CD4-positive, alpha-beta T cell (primary cell): Measurements from ENCODE around the gene NTM. TPM values are rescaled to one million over a fixed set of nuclear protein-coding genes. Genes with fewer than 3 reads are reported as not detected.

ENCODE experiments used
- ATAC-seq: fragments of 200-7000 bp; cut with Tn5 transposase; one replicate; pipeline ENCODE4 v1.10.0; 2022; ENCODE audit warnings: mild to moderate bottlenecking; ENCODE audit not compliant: poor library complexity
- CTCF ChIA-PET: fragments of 350-600 bp; sonication (Branson Sonifier 250); formaldehyde crosslinking; loops from one replicate; lab custom pipeline; 2021; ENCODE audit warnings: antibody characterized with exemption, inconsistent platforms; lab: Charles Lee
- POLR2A ChIA-PET: fragments of 350-600 bp; sonication (Branson Sonifier 250); formaldehyde crosslinking; loops from one replicate; lab custom pipeline; 2021; ENCODE audit warnings: antibody characterized with exemption, inconsistent platforms; lab: Charles Lee
- DNase-seq, 14 experiments: peaks; one replicate each; pipeline ENCODE4 v3.0.0-alpha.2; 2013 to 2020; ENCODE audit warnings: mixed read lengths in 2 of 14
- H3K27ac ChIP-seq, 2 donors: one replicate each; pipeline versions ENCODE4 v1.5.1 to v1.7.0; 2013; ENCODE audit warnings: low read length in 2 of 2, low read depth in 1 of 2, mild to moderate bottlenecking in 1 of 2
- H3K27me3 ChIP-seq, 2 experiments: 1 replicate in 1 of 2; 2 replicates in 1 of 2; pipeline versions ENCODE4 v1.6.1 to v1.7.0; 2013; ENCODE audit warnings: low read length in 2 of 2, control low read depth in 1 of 2, mild to moderate bottlenecking in 1 of 2, moderate library complexity in 1 of 2; ENCODE audit not compliant: insufficient read depth in 2 of 2, control insufficient read depth in 1 of 2
- H3K36me3 ChIP-seq: one replicate; pipeline ENCODE4 v1.6.1; 2013; ENCODE audit warnings: low read length, control low read depth; ENCODE audit not compliant: insufficient read depth
- H3K4me1 ChIP-seq: one replicate; pipeline ENCODE4 v1.6.1; 2013; ENCODE audit warnings: low read length, control low read depth; ENCODE audit not compliant: insufficient read depth
- H3K4me3 ChIP-seq: one replicate; pipeline ENCODE4 v1.5.1; 2013; ENCODE audit warnings: mild to moderate bottlenecking, low read length, moderate library complexity
- H3K9me3 ChIP-seq, 2 experiments: 1 replicate in 1 of 2; 2 replicates in 1 of 2; pipeline versions ENCODE4 v1.6.1 to v1.7.0; 2013; ENCODE audit warnings: low read length in 2 of 2, mild to moderate bottlenecking in 2 of 2, control low read depth in 1 of 2, moderate library complexity in 1 of 2; ENCODE audit not compliant: control insufficient read depth in 1 of 2, insufficient read depth in 1 of 2
- H3K27ac Mint-ChIP-seq: one replicate; pipeline ENCODE4 v1.8.0; 2020; ENCODE audit warnings: mixed read lengths
- H3K27me3 Mint-ChIP-seq: one replicate; pipeline ENCODE4 v1.8.0; 2021; ENCODE audit warnings: mixed read lengths
- H3K36me3 Mint-ChIP-seq: one replicate; pipeline ENCODE4 v1.8.0; 2021; ENCODE audit warnings: low read depth, mixed read lengths
- H3K4me1 Mint-ChIP-seq: one replicate; pipeline ENCODE4 v1.8.0; 2021; ENCODE audit warnings: low read depth, mixed read lengths
- H3K4me3 Mint-ChIP-seq: one replicate; pipeline ENCODE4 v1.8.0; 2020; ENCODE audit warnings: mild to moderate bottlenecking, mixed read lengths
- H3K9me3 Mint-ChIP-seq: one replicate; pipeline ENCODE4 v1.8.0; 2020; ENCODE audit warnings: mixed read lengths
- intact Hi-C, 2 experiments: fragments of 100-400 bp; cut with DNase I in 1 of 2; cut with micrococcal nuclease in 1 of 2; formaldehyde crosslinking; loops; one replicate each; pipeline versions ENCODE4 v1.15.1 to v1.9.0; 2023 to 2025; cut with DNase I, micrococcal nuclease
- total RNA-seq, 174 experiments: library from RNA in 2 of 174; stranded (reverse) in 2 of 174; gene quantifications; one replicate each; pipeline ENCODE4 v1.2.3 and lab custom pipeline; 2021 to 2026
- TF ChIP-seq, protein P1 (sequence below): fragments of 200-600 bp; IDR thresholded peaks from one replicate; pipeline ENCODE4 v1.8.0; 2022; ENCODE audit warnings: antibody characterized with exemption, mild to moderate bottlenecking

The NTM gene
- total RNA-seq, 2 experiments from 2014 or later = not detected

DNA sequence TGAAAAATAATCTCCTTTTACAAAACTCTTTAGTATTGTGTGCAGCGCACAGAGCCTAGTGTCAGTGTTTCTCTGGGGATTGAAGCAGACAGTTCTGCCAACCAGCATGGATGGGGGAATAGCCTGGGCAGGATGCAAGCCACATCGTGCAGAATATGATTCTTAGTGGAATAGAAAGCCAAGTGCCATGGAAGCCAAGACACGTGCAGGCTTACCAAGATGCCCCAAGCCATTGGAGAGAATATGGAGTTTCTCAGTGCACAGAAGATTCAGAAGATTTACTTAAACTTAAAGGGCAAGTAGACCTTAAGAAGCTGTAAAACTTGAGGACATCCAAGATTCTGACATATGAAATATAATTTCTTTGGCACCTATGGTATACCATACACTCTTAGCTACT, 917.6 kb downstream of the NTM start:
- Mint-ChIP-seq H3K27me3 (peaks cover 7% of the 10 kb centered on the region), H3K36me3 (no peaks in the 10 kb centered on the region), H3K4me3 (no peak overlapping the region), H3K4me1 (no peaks in the 10 kb centered on the region), H3K27ac (no peak overlapping the region), H3K9me3 (no peaks in the 10 kb centered on the region)
- TF ChIP-seq, protein P1, sequence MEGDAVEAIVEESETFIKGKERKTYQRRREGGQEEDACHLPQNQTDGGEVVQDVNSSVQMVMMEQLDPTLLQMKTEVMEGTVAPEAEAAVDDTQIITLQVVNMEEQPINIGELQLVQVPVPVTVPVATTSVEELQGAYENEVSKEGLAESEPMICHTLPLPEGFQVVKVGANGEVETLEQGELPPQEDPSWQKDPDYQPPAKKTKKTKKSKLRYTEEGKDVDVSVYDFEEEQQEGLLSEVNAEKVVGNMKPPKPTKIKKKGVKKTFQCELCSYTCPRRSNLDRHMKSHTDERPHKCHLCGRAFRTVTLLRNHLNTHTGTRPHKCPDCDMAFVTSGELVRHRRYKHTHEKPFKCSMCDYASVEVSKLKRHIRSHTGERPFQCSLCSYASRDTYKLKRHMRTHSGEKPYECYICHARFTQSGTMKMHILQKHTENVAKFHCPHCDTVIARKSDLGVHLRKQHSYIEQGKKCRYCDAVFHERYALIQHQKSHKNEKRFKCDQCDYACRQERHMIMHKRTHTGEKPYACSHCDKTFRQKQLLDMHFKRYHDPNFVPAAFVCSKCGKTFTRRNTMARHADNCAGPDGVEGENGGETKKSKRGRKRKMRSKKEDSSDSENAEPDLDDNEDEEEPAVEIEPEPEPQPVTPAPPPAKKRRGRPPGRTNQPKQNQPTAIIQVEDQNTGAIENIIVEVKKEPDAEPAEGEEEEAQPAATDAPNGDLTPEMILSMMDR = no peak
- POLR2A ChIA-PET = no interaction called here
- Histone ChIP-seq H3K4me3 (no peak overlapping the region), H3K36me3 (no peaks in the 10 kb centered on the region), H3K27me3 (peaks cover 0 to 2% of the 10 kb centered on the region in 2 experiments), H3K9me3 (peaks cover 0 to 9% of the 10 kb centered on the region in 2 experiments), H3K27ac (no peak overlapping the region), H3K4me1 (no peaks in the 10 kb centered on the region)
- no peak for DNase-seq
- intact Hi-C loops = no loop called here
- no peak for ATAC-seq
- CTCF ChIA-PET = no interaction called here

DNA sequence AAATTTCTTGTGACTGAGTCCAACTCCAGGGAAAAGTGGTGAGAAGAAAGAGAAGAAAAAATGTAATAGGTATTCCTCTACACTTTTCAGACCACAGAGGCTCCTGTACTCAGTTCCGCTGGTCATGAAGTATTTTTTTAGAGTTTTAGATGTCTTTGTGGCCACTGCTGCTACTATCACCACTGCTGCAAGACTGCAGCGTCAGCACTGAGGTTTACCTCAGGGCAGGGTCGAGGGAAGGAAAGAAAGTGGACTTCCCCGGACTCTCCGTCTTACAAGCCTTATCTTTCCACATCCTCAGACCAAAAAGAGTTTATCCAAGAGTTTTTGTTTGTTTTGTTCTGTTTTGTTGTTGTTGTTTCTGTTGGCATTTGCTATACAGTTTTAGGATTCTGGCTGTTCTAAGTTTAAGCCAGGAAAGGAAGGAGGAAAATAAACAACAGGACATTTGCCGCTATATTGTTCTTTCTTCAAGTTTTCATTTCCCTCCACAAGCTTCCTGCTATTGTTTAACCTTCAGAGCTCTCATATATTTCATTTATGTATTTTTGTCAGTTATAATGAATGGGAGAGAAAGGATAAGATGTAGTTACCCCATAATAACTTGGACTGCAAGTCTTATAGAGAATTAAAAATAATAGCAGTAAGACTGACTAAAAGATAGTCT, 919.3 kb downstream of the NTM start:
- Mint-ChIP-seq H3K4me1 (no peaks in the 10 kb centered on the region), H3K27ac (no peak overlapping the region), H3K4me3 (no peak overlapping the region), H3K9me3 (no peaks in the 10 kb centered on the region), H3K36me3 (no peaks in the 10 kb centered on the region), H3K27me3 (peaks cover 7% of the 10 kb centered on the region)
- CTCF ChIA-PET = no interaction called here
- H3K9me3 ChIP-seq = peaks cover 0 to 8% of the 10 kb centered on the region in 2 experiments
- TF ChIP-seq, protein P1 = no peak
- H3K4me3 ChIP-seq = no peak overlapping the region
- ATAC-seq = no peak
- no peaks in the 10 kb centered on the region for H3K36me3 ChIP-seq
- POLR2A ChIA-PET = no interaction called here
- no peak for DNase-seq
- no peak overlapping the region for H3K27ac ChIP-seq
- intact Hi-C loops = no loop called here
- peaks cover 0 to 2% of the 10 kb centered on the region in 2 experiments for H3K27me3 ChIP-seq
- no peaks in the 10 kb centered on the region for H3K4me1 ChIP-seq

DNA sequence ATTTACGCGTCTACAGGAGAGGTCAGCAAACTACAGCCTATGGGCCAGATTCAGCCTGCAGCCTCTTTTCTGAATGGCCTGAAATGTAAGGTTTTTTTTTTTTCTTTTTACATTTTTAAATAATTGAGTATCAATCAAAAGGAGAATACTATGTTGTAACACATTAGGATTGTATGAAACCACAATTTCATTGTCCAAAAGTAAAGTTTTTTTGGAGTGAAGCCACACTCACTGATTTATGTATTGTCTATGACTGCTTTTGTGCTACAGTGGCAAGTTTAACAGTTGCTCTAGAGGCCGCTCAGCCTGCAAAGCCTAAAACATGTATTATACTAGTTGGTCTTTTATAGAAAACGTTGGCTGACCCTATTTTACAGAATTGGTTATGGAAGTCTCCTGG, 923.2 kb downstream of the NTM start:
- Histone ChIP-seq H3K27ac (no peak overlapping the region), H3K9me3 (no peaks in the 10 kb centered on the region), H3K36me3 (no peaks in the 10 kb centered on the region), H3K4me1 (no peaks in the 10 kb centered on the region), H3K27me3 (no peaks in the 10 kb centered on the region), H3K4me3 (no peak overlapping the region)
- no peak for DNase-seq
- POLR2A ChIA-PET = no interaction called here
- Mint-ChIP-seq H3K27me3 (peaks cover 7% of the 10 kb centered on the region), H3K36me3 (no peaks in the 10 kb centered on the region), H3K27ac (no peak overlapping the region), H3K4me1 (no peaks in the 10 kb centered on the region), H3K9me3 (no peaks in the 10 kb centered on the region), H3K4me3 (no peak overlapping the region)
- no peak for ATAC-seq
- CTCF ChIA-PET = no interaction called here
- TF ChIP-seq, protein P1 = no peak
- intact Hi-C loops = no loop called here
